NCI-H1092 treated with DMSO at 0.1 percent for 48 hours (cell line): ENCODE data around the gene PROM2.
"Not testable (repeated sequence)": the region's sequence is repeated elsewhere in the genome, so short reads cannot be mapped to it uniquely, and the experiment has no call there.

ENCODE experiments used
- DNase-seq: peaks from one replicate; lab custom pipeline; 2025; lab: John Stamatoyannopoulos, UW

The PROM2 gene

DNA sequence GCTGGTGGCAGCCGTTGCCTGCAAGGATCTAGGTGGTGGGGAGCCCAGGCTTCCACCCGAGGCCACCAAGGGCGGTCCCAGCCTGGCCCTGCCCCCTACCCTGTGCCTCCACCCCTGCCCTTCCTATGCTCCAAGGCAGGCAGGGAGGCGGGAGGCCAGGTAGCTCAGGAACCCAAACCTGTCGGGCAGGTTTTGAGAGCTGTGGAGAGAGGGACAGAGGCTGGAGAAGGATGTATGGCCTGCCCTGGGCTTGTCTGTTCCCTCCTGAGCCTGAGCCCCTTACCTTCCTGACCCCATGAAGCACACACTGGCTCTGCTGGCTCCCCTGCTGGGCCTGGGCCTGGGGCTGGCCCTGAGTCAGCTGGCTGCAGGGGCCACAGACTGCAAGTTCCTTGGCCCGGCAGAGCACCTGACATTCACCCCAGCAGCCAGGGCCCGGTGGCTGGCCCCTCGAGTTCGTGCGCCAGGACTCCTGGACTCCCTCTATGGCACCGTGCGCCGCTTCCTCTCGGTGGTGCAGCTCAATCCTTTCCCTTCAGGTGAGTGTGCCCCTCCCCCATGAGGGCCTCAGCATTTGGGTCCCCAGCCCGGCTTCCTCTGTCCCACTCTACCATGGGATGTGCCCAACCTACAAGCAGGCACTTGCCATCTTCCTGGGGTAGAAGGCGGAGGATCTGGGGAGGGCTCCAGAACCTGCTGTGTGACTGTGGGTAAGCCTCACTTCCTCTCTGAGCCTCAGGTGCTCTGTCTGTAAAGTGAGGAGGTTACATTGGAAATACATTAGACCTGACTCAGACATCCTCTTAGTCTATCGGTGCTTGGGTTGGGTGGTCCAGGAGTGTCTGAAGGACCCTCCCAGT lies at the start of gene PROM2:
Gene PROM2, plus strand, starts transcription at position 159 of the 860 bp plus-strand sequence. Its CDS starts 137 bp downstream, at position 296.
- no peak for DNase-seq

DNA sequence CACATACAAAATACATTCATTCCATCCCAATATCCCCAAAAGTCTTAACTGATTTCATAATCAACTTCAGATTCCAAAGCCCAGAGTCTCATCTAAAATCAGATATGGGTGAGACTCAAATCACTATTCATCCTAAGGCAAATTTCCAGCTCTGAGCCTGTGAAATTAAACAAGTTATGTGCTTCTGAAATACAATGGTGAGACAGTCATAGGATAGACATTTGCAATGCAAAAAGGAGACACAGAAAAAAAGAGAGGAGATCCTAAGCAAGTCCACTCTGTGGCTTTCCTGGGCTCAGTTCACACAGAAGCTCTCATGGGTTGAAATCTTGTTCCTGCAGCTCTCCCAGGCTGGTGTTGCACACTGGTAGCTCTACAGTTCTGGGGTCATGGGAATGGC lies 48.6 kb upstream of the PROM2 start:
- DNase-seq, result no peak

GRCh38 chr2:95231723-95232122 lies 42.5 kb upstream of the PROM2 start:
- DNase-seq, result peak; percentile 57

GRCh38 chr2:95232232-95232631 lies 42.0 kb upstream of the PROM2 start:
- DNase-seq, result no peak

GRCh38 chr2:95234286-95234785 lies 39.9 kb upstream of the PROM2 start:
- no peak for DNase-seq

DNA sequence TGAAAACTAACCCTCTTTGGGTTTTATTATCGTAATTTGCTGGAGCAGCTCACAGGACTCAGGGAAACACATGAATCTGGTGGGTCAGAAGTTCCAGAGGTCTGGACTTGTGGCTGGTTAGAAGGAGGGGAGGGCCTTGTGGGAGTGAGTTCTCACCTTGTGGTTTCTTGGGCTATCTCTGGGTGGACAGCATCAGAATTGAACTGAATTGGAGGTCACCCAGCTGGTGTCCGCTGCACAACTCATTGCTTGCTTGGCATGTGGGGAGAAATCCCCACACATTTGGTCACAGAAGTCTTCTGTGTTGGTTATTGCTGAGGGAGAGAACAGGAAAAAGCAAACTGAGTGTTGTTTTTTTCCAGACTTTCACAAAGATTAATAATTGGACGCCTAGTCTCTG lies 39.4 kb upstream of the PROM2 start:
- DNase-seq, result no peak

GRCh38 chr2:95238131-95238530 lies 36.1 kb upstream of the PROM2 start:
- no peak for DNase-seq

- no peak for DNase-seq
Observed at GRCh38 chr2:95240091-95240490, 34.2 kb upstream of the PROM2 start.

- no peak for DNase-seq
Observed at GRCh38 chr2:95240556-95240955, 33.7 kb upstream of the PROM2 start.

GRCh38 chr2:95242084-95242483 lies 32.2 kb upstream of the PROM2 start:
- DNase-seq, result not testable (repeated sequence)

DNA sequence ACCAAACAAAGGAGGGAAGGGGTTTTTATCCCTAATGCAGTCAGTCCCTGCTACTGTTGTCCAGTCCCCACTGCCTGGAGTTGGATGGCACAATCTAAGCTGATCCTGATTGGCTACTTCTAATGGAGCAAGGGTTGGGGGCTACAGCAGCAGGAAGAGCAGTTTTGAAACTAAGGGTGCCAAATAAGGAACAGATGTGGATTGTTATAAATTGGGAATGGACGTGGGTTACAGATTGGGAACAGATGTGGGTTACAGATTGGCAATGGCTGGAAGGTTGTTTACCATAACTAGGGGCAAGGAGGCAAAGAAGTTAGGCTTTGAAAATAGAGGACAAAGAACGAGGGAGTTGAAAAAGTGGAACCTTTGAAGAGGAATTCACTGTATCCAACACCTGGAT lies 16.0 kb upstream of the PROM2 start:
- DNase-seq, result no peak

DNA sequence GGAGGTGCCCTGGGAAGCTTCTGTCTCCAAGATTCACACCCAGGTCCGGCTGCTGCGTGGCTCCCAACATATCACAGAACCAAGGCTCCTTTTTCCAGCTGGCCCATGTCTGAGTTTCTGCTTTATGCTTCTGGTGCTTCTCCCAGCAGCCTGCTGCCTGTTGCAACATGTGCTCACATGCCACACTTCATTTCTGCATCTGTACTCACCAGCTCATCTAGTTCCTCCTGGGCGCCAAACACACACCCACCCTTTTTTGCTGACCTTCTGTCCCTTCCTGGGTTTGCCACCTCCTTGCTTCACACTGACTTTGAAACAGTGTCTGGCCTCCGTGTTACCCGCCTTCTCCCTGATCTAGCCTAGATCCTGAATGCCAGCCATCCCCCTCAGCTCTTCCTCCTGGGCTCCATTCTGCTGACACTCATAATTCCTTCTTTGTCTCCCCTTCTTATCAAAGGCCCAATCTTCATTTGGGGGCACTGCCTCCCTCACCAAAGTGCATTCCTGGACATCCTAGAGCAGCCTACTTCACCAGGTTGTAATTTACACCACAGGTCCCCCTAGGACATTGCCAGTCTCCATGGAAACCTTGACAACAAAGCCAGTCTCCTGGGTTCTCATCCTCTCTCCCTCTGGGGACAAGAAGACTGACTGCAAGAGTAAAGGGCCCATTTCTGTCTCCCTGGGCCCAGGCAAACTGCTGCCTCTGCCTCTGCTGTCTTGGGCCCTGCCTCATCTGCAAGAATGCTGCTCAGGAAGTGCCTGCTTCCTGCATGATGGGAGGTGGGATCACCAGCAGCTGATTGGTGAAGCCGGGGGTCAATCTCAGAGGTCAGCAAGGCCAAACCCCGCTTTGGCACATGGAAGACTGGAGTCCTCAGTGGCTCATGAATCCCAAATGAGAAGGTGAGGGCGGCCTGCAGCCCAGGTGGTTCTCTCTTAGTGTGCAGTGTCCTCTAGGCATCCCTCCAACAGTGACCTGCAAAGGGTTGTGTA lies 13.9 kb upstream of the PROM2 start:
- no peak for DNase-seq

GRCh38 chr2:95261602-95262001 lies 12.6 kb upstream of the PROM2 start:
- no peak for DNase-seq

DNA sequence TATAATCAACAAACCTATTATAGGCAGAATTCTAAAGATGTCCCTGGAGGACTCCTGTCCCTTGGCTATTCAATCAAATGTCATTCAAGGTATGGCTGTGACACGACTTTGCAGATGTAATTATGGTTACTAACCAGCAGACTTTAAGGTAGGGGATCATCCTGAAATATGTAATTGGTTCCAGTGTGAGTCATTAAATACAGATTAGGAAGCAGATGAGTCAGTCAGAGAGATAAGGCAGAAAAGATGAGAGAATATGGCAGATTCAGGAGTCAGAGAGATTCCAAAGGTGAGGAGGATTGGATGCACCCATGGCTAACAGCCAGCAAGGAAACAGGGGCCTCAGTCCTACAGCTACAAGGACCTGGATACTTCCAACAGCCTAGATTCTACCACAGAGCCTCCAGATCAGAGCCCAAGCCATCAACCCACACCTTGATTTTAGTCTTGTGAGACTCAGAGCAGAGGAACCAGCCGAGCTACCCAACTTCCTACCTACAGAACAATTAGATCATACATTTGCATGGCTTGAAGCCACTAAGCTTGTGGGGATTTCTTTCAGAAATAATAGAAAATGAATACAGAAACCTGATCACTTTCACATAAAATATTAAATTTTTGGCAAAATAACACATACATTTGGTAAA lies 11.2 kb upstream of the PROM2 start:
- DNase-seq, result no peak

DNA sequence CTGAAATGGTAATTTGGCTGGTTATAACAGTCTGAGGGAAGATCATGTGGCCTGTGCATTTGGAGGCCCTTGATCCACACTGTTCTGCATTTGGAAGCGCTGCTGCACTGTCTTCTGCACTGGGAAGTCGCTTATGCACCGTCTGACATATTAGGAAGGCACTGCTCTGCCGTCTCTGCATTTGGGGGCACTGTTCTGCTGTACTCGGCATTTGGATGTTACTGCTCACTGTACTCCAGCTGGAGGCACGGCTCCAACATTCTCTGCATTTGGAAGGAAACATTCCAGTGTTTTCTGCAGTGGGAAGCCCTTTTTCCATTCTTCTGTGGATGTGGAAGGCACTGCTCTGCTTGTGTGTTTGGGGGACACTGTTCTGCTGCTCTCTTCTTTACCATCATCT lies 9.6 kb upstream of the PROM2 start:
- DNase-seq, result peak; percentile 19

DNA sequence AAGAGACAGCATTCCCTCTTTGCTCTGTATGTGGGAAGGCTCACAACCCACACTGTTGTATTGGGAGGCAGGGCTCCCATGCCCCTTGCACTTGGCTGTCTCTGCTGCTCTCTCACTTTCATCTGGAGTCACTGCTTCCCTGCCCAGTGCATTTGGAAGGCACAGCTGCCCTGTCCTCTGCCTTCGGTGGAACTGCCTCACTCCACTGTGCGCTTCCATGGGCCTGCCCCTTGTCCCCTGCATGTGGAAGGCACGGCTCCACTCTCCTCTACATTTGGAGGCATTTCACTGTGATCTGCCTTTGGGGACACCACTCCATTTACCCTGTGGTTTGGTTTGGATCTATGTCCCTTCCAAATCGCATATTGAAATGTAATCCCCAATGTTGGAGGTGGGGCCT lies 9.1 kb upstream of the PROM2 start:
- no peak for DNase-seq

GRCh38 chr2:95266781-95267430 lies 7.3 kb upstream of the PROM2 start:
- DNase-seq, result no peak

DNA sequence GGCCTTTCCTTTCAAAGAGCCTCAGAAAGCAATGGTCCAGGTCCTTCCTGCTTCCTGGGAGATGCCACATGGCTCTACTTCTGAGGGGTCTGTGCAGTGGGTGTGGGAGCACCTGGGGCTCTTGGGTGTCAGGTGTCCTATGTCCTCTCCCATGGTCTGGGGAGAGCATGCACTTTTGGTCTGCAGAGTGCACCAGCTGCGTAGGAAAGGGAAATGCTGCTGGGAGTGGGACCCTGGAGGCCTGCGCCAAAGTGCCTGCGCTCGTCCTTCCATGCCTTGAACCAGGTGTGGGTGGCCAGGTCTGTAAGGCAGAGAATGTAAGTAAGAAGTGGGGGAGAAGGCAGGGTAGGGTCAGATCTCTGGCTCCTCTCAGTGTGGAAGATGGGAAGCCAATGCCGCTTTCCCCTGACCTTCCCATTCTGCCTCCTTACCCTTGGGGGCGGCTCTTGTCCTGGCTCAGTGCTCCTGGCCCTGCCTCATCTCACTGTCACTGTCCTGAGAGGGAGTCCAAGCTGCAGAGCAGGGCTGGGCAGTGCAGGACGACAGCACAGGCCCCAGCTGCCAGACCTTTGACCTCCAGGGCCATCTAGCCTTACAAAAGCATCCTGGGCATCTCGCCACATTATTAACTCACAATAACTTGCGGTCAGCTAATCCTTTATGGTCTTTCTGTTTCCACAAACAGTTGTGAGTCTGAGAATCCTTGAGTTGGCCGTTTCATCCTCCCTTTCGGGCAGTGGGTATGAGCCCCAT lies 6.6 kb upstream of the PROM2 start:
- DNase-seq, result no peak

DNA sequence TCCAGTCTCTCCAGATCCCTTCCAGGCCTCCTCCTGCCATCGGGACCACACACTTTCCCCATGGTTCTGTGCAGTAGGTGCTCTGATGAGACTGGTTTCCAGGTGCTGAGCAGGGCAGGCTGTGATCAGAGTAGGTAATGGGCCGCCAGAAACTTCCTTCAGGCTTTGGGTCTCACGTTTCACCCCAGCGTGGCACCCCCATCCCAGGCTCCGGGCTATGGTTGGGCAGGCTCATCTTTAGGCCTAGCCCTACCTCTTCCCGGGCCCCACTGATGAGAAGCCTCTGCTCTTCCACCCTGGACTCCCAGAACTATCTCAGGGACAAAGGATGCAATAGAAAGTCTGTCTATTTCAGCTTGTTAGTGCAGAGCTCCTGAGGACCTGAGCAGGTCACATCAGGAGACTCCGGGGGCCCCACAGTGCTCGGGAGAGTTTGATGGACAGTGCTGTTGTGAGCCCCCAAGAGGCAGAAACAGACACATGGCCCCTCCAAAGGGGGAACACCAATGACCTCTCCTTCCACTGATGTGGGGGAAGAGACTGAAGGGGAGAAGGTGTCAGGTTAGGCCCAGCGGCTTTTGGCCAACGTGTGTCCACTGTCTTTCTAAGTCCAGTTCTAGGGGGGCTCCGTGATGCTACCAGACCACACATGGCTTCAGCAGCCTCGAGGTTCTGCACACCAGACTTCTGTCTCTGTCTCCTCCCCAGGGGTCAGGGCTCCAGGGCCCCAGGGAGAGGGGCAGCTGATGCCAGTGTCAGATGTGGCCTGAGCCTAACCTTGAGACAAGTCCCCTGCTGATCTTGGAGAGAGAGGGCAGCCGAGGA lies 5.8 kb upstream of the PROM2 start:
- no peak for DNase-seq
